Stimulated activated naive CD8-positive, alpha-beta T cell treated with anti-CD3 and anti-CD28 coated beads, Interleukin-15, Interleukin-2, amounts not matched to agents 100 ng/mL and 50 ng/mL, for 24 hours (primary cell): ENCODE measurements around the gene GPA33.

ENCODE experiments used
- H3K27ac Mint-ChIP-seq: one replicate; pipeline ENCODE4 v1.8.0; 2021; ENCODE audit warnings: mild to moderate bottlenecking, mixed read lengths
- H3K27me3 Mint-ChIP-seq: one replicate; pipeline ENCODE4 v1.8.0; 2021; ENCODE audit warnings: mixed read lengths
- H3K36me3 Mint-ChIP-seq: one replicate; pipeline ENCODE4 v1.8.0; 2021; ENCODE audit warnings: low read depth, mixed read lengths
- H3K4me1 Mint-ChIP-seq: one replicate; pipeline ENCODE4 v1.8.0; 2021; ENCODE audit warnings: low read depth, mixed read lengths
- H3K4me3 Mint-ChIP-seq: one replicate; pipeline ENCODE4 v1.8.0; 2021; ENCODE audit warnings: mild to moderate bottlenecking, mixed read lengths
- H3K9me3 Mint-ChIP-seq: one replicate; pipeline ENCODE4 v1.8.0; 2021; ENCODE audit warnings: mixed read lengths

The GPA33 gene

GRCh38 chr1:167090314-167090942 is at the start of gene GPA33:
GPA33 (minus strand) TSS chr1:167090377; CDS start chr1:167090287, 90 bp downstream.
- H3K36me3 Mint-ChIP-seq: no peaks in the 10 kb centered on the region
- H3K9me3 Mint-ChIP-seq: no peaks in the 10 kb centered on the region
- peak within 1 kb of the TSS; percentile 11 for H3K4me3 Mint-ChIP-seq
- H3K27me3 Mint-ChIP-seq: no peaks in the 10 kb centered on the region
- peak within 1 kb of the TSS; percentile 83 for H3K27ac Mint-ChIP-seq
- peaks cover 37% of the 10 kb centered on the region for H3K4me1 Mint-ChIP-seq

GRCh38 chr1:167138703-167139102 is 48.5 kb upstream of the GPA33 start:
- Mint-ChIP-seq H3K27me3 (peaks cover 8% of the 10 kb centered on the region), H3K36me3 (no peaks in the 10 kb centered on the region), H3K9me3 (no peaks in the 10 kb centered on the region), H3K27ac (no peak overlapping the region), H3K4me3 (no peak overlapping the region), H3K4me1 (no peaks in the 10 kb centered on the region)

- Mint-ChIP-seq H3K27me3 (peaks cover 5% of the 10 kb centered on the region), H3K4me3 (no peak overlapping the region), H3K4me1 (no peaks in the 10 kb centered on the region), H3K36me3 (no peaks in the 10 kb centered on the region), H3K27ac (no peak overlapping the region), H3K9me3 (no peaks in the 10 kb centered on the region)
Observed at GRCh38 chr1:167137793-167138510, 47.8 kb upstream of the GPA33 start.

DNA sequence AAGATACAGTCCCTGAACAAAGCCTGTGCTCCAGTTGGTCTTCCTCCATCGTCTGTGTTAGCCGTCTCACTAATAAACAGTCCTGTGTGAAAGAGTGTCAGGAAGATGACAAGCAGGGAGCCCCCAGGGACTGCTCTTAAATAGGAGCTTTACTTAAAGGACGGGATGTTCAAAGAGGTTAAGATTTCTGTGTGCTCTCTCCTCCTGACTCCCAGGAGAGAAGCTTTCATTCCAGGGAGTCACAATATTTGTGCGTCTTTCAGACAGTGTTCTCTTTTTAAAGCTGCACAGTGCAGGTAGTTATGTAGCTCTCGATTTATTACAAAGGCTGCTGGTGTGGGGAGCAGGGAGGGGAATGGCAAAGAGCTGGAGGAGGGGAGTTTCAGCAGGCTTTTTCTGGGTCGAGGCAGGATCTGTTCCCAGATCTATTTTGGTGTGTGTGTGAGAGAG is 47.2 kb upstream of the GPA33 start:
- no peak overlapping the region for H3K27ac Mint-ChIP-seq
- H3K4me3 Mint-ChIP-seq: no peak overlapping the region
- H3K27me3 Mint-ChIP-seq: peaks cover 5% of the 10 kb centered on the region
- no peaks in the 10 kb centered on the region for H3K36me3 Mint-ChIP-seq
- H3K9me3 Mint-ChIP-seq: no peaks in the 10 kb centered on the region
- no peaks in the 10 kb centered on the region for H3K4me1 Mint-ChIP-seq

GRCh38 chr1:167136806-167137205 is 46.6 kb upstream of the GPA33 start:
- H3K27me3 Mint-ChIP-seq: peaks cover 5% of the 10 kb centered on the region
- H3K4me1 Mint-ChIP-seq: no peaks in the 10 kb centered on the region
- no peaks in the 10 kb centered on the region for H3K36me3 Mint-ChIP-seq
- H3K9me3 Mint-ChIP-seq: no peaks in the 10 kb centered on the region
- H3K27ac Mint-ChIP-seq: no peak overlapping the region
- no peak overlapping the region for H3K4me3 Mint-ChIP-seq

DNA sequence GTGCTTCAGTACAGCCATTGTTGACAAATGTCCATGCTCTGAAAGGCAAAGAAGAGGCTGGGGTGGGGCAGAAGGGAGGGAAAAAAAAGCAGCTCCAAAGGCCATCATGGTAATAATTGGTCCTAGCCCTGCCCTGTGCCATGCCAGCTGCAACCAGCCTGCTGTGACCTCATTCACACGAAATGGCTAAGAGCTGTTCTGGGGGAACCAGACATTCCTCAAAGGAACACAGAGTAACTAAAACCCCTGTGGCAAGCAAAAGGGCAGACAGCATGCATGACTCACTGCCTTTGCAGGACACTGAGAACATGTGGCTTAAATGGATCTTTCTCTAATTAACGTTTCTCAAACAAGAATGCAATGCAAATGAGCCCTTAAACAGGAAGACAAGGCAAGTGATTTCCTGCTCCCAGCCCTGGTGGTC is 46.0 kb upstream of the GPA33 start:
- Mint-ChIP-seq H3K4me3 (no peak overlapping the region), H3K9me3 (no peaks in the 10 kb centered on the region), H3K27me3 (peaks cover 10% of the 10 kb centered on the region), H3K4me1 (no peaks in the 10 kb centered on the region), H3K27ac (no peak overlapping the region), H3K36me3 (no peaks in the 10 kb centered on the region)

- Mint-ChIP-seq H3K4me1 (no peaks in the 10 kb centered on the region), H3K9me3 (no peaks in the 10 kb centered on the region), H3K27me3 (peaks cover 11% of the 10 kb centered on the region), H3K36me3 (no peaks in the 10 kb centered on the region), H3K4me3 (no peak overlapping the region), H3K27ac (no peak overlapping the region)
Observed at GRCh38 chr1:167135281-167135840, 45.2 kb upstream of the GPA33 start.

GRCh38 chr1:167132301-167133010 is 42.3 kb upstream of the GPA33 start:
- Mint-ChIP-seq H3K4me3 (no peak overlapping the region), H3K27me3 (peaks cover 17% of the 10 kb centered on the region), H3K27ac (no peak overlapping the region), H3K36me3 (no peaks in the 10 kb centered on the region), H3K4me1 (no peaks in the 10 kb centered on the region), H3K9me3 (no peaks in the 10 kb centered on the region)

- H3K27me3 Mint-ChIP-seq: peaks cover 15% of the 10 kb centered on the region
Observed at GRCh38 chr1:167130829-167131510, 40.8 kb upstream of the GPA33 start.

GRCh38 chr1:167128261-167129227 is 38.4 kb upstream of the GPA33 start:
- H3K4me3 Mint-ChIP-seq: no peak overlapping the region
- no peaks in the 10 kb centered on the region for H3K4me1 Mint-ChIP-seq
- H3K27me3 Mint-ChIP-seq: peaks cover 15% of the 10 kb centered on the region
- no peak overlapping the region for H3K27ac Mint-ChIP-seq
- H3K9me3 Mint-ChIP-seq: no peaks in the 10 kb centered on the region
- no peaks in the 10 kb centered on the region for H3K36me3 Mint-ChIP-seq

More at GRCh38 chr1:167130829-167131510, 40.8 kb upstream of the GPA33 start:
- H3K9me3 Mint-ChIP-seq: no peaks in the 10 kb centered on the region
- H3K4me3 Mint-ChIP-seq: no peak overlapping the region
- no peak overlapping the region for H3K27ac Mint-ChIP-seq
- no peaks in the 10 kb centered on the region for H3K36me3 Mint-ChIP-seq
- H3K4me1 Mint-ChIP-seq: no peaks in the 10 kb centered on the region

- Mint-ChIP-seq H3K4me3 (no peak overlapping the region), H3K4me1 (no peaks in the 10 kb centered on the region), H3K9me3 (no peaks in the 10 kb centered on the region), H3K27me3 (peaks cover 15% of the 10 kb centered on the region), H3K36me3 (no peaks in the 10 kb centered on the region), H3K27ac (no peak overlapping the region)
Observed at GRCh38 chr1:167127661-167128060, 37.5 kb upstream of the GPA33 start.

DNA sequence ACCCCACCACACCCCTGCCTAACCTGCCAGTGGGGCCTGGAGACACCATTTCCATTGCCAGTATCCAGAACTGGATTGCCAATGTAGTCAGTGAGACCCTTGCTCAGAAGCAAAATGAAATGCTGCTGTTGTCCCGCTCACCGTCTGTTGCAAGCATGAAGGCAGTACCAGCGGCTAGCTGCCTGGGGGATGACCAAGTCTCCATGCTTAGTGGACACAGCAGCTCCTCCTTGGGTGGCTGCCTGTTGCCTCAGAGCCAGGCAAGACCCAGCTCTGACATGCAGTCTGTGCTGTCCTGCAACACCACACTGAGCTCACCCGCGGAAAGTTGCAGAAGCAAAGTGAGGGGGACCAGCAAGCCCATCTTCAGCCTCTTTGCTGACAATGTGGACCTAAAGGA is 37.1 kb upstream of the GPA33 start:
- peaks cover 15% of the 10 kb centered on the region for H3K27me3 Mint-ChIP-seq
- H3K36me3 Mint-ChIP-seq: no peaks in the 10 kb centered on the region
- H3K4me1 Mint-ChIP-seq: no peaks in the 10 kb centered on the region
- no peak overlapping the region for H3K27ac Mint-ChIP-seq
- H3K9me3 Mint-ChIP-seq: no peaks in the 10 kb centered on the region
- no peak overlapping the region for H3K4me3 Mint-ChIP-seq

DNA sequence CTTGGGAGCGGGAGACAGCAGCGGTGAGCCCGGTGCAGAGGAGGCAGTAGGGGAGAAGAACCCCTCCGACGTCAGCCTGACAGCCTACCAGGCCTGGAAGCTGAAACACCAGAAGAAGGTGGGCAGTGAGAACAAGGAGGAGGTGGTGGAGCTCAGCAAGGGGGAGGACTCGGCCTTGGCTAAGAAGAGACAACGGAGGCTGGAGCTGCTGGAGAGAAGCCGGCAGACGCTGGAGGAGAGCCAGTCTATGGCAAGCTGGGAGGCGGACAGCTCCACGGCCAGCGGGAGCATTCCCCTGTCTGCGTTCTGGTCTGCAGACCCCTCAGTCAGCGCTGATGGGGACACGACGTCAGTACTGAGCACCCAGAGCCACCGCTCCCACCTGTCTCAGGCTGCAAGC is 36.6 kb upstream of the GPA33 start:
- Mint-ChIP-seq H3K9me3 (no peaks in the 10 kb centered on the region), H3K36me3 (no peaks in the 10 kb centered on the region), H3K27ac (no peak overlapping the region), H3K27me3 (peaks cover 15% of the 10 kb centered on the region), H3K4me1 (no peaks in the 10 kb centered on the region), H3K4me3 (no peak overlapping the region)

DNA sequence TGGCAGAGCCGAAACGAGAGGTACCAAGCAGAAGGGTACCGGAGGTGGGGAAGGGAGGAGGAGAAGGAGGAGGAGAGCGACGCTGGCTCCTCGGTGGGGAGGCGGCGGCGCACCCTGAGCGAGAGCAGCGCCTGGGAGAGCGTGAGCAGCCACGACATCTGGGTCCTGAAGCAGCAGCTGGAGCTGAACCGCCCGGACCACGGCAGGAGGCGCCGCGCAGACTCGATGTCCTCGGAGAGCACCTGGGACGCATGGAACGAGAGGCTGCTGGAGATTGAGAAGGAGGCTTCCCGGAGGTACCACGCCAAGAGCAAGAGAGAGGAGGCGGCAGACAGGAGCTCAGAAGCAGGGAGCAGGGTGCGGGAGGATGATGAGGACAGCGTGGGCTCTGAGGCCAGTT is 36.1 kb upstream of the GPA33 start:
- H3K4me3 Mint-ChIP-seq: no peak overlapping the region
- no peaks in the 10 kb centered on the region for H3K9me3 Mint-ChIP-seq
- H3K27me3 Mint-ChIP-seq: peaks cover 13% of the 10 kb centered on the region
- no peak overlapping the region for H3K27ac Mint-ChIP-seq
- H3K4me1 Mint-ChIP-seq: peaks cover under 1% of the 10 kb centered on the region
- no peaks in the 10 kb centered on the region for H3K36me3 Mint-ChIP-seq
